Stimulated activated CD8-positive, alpha-beta memory T cell treated with anti-CD3 and anti-CD28 coated beads, Interleukin-4, amount 100 ng/mL, for 24 hours (primary cell): ENCODE results near the gene UBE3D.

Experiments used
- DNase-seq: peaks from one replicate; pipeline ENCODE4 v3.0.0-alpha.2; 2020; ENCODE audit warnings: low read depth

Gene UBE3D, protein sequence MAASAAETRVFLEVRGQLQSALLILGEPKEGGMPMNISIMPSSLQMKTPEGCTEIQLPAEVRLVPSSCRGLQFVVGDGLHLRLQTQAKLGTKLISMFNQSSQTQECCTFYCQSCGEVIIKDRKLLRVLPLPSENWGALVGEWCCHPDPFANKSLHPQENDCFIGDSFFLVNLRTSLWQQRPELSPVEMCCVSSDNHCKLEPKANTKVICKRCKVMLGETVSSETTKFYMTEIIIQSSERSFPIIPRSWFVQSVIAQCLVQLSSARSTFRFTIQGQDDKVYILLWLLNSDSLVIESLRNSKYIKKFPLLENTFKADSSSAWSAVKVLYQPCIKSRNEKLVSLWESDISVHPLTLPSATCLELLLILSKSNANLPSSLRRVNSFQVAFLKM

DNA sequence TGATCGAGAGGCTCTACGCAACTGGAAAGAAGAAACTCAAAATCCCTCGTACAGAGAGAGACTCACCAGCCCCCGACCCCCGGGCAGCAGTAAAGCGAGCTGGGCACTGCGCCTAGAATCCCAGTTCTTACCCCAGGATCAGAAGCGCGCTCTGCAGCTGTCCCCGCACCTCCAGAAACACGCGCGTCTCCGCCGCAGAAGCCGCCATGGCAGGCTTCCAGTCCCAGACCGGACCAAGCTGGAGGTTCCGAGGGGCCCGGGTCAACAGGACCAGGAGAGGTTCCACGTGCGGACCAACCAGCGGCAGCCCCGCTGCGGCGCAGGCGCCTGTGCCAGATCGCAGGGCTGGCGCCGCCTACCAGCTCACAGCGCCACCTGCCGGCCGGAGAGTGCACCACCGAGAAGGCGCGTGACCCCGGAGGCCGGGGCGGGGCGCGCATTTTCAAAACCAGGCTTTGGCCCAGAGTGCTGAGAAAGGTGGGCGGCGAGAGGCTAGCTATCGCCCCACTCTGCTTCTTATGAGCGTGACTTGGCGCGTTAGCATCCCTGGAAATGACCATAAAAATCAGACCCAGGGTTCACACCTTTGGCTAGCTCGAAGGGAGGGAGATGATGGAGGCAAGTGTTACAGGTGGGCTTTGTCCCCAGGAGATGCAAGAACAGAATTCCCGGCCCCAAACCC lies at the start of gene UBE3D:
TSS of gene UBE3D (minus strand) at position 331 of the 682 bp plus-strand sequence. CDS start at position 208, 123 bp downstream.
- DNase-seq = peak; percentile 92

DNA sequence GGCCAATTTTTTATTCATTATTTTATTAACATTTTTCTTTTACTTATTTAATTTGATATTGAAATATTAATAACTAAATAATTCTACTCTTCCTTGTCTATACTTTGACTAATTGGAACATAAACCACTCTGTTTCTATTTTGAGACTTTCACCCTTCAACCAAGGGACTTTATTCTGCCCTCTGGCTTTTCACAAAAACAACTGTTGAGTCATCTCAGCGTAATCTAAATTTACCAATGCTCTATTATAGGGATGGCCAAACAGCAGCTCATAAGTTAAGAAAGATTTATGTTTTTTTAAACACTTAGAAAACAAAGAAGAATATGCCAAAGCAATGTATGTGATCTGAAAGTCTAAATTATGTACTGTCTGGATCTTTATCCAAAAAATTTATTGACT lies 48.5 kb upstream of the UBE3D start:
- no peak for DNase-seq

DNA sequence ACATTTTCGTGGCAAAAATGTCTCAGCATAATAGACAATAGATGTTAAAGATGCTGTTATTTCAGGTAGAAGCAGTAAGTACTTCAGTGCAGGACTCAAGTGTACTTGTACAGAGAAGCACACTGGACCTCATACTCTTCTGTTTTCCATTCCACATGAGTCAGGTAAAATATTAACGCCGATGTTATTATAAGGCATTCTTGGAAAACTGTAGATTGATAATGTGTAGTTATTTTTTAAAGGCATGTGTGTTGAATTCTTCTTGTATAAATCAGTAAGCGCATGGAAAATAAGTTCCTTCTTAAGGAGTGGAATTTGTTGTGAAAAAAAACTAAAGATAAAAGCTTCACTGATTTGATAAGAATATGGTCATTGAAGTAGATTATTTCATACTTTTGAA lies 47.6 kb upstream of the UBE3D start:
- DNase-seq = no peak

DNA sequence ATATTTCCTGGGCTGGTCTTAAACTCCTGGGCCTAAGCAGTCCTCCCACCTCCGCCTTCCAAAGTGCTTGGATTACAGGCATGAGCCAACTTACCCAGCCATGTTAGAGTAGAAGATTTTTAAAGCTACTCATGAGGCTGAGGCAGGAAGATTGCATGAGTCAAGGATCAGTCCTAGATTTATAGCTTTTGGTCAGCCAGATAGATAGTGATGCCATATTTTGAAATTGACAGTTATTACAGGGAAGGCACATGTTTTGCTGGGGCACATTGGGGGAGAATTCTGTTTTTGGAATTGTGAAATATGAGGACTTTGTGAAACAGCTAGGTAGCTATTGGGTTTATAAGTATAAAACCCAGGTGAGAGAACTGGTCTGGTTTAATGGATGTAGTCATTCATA lies 42.7 kb upstream of the UBE3D start:
- no peak for DNase-seq

DNA sequence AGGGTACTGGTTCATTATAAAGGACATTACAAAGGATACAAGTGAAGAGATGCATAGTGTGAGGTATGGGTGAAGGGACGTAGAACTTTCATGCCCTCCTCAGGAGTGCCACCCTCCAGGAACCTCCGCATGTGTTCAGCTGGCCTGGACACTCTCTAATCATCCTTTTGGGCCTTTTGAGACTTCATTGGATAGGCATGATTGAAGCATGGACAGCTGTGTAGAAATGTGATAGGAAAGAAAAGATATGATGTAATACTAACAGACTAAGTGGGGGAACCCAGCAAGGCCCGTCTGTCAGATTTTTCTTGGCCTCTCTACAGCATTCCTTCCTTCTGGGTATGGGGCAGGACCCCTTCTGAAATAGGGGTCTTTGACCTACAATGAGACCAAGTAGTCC lies 32.9 kb upstream of the UBE3D start:
- no peak for DNase-seq

DNA sequence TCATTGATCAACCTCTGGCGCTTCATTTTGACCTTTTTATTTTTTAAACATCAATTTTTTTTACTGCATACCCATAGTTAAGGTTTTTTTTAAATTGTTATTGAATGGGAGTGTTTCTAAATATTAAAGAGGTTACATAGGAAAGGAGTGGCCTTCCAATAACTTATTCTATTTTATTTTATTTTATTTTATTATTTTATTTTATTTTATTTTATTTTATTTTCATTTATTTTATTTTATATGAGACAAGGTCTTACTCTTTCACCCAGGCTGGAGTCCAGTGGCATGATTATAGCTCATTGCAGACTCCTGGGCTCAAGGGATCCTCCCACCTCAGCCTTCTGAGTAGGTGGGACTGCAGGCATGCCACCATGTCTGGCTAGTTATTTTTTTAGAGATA lies 32.0 kb upstream of the UBE3D start:
- DNase-seq = no peak

DNA sequence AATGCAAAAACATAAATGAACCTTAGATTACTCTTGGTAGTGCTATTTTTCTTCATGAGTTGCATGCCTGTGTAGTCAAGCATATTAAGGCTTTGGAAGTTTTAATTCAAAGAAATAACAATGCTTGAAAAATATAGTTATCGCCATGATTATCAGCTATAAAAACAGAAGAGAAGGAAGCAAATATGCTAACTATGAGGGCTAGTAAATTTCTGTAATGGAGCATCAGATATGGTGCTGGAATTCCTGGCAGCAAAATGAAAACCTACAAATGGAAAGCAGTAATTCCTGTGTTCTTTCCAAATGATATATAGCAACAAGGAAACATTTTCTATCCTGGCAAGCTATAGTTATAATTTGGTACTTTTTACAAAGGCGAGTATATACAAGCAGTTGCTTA lies 31.6 kb upstream of the UBE3D start:
- DNase-seq = no peak

DNA sequence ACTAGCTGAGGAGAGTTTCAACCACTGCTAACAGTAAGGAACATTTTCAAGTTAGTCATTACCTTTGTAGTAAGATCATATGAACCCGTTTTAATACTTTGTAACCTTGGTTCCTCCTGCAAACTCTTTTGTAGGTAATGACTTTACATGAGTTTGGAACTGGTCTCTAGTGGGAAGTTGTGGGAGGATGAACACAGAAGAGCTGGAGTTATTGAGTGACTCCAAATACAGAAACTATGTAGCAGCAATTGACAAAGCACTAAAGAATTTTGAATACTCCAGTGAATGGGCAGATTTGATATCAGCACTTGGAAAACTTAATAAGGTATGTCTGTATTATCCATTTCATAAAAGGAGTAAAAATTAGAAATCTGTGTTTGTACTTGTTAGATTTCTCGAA lies 31.1 kb upstream of the UBE3D start:
- no peak for DNase-seq

DNA sequence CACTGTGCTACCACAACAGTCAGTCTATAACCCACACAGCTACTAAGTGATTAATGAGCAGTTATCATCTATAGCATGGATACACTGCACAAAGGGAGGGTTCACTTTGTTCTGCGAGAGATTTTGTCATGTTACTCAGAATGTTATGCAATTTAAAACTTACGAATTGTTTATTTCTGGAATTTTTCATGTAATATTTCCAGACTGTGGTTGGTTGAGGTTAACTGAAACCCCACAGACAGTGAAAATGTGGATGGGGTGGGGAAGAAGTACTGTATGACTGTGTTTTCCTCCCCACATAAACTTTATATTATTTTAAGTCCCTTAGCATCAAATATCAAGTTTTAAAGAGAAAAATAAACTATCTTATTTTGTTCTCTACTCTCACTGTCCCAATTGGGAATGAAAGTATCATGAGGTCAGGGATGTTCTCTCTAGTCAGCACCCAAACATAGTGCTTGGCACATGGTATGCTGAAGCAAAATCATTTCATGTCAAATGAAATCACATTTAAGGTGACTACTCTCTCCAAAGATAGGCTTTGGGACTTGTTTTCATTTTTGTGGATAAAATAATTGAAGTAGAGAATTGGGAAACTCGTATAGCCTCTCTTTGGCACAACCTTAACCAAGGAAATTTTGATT lies 27.2 kb upstream of the UBE3D start:
- no peak for DNase-seq

DNA sequence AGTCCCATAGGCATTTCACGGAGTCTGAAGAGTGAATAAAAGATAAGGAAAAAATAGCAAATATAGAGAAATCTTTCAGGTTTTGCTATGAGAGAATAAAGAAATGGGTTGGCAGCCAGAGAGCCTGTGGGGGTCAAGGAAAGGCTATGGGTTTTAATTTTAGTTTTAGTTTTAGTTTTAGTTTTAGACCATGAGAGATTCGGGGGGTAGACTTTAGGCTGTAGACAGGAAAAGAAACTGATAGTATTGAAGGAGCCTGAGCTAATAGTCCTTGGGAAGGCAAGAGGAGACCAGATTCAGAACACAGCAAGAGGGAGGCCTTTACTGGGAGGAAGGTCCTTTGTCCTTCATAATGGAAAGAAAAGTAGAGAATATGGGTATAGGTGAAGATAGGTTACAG lies 21.1 kb upstream of the UBE3D start:
- no peak for DNase-seq

DNA sequence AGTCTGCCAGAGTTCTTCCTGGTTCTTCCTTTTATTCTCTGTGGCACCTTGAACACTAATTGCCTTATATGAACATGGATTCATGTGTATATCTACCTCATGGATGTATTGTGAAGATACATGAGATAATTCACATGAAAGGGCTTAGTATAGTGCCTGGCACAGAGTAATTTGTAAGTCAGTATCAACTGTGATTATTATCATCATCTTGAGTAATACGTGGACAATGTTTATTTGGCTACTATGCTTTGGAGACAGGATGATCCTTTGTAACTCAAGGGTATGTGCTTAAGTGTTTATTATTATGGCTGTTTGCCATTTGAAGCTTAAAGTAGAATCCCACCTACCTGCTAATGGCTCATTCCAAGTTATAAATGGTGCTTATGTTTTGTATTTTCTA lies 17.8 kb upstream of the UBE3D start:
- DNase-seq = no peak

DNA sequence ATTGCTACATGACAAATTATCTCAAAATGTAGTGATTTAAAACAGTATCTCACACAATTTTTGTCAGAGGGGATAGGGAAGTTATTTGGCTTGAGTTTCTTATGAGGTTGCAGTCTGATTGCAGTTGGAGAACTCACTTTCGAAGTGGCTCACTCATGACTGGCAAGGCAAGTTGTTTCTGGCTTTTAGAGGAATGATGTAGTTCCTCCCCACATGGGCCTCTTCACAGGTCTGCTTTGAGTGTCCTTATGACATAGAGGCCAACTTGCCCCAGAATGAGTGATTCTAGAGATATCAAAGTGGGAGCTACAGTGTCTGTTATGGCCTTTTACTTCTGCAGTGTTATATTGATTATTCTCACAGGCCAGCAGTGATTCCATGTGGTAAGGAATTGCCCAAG lies 8.0 kb upstream of the UBE3D start:
- DNase-seq = no peak

DNA sequence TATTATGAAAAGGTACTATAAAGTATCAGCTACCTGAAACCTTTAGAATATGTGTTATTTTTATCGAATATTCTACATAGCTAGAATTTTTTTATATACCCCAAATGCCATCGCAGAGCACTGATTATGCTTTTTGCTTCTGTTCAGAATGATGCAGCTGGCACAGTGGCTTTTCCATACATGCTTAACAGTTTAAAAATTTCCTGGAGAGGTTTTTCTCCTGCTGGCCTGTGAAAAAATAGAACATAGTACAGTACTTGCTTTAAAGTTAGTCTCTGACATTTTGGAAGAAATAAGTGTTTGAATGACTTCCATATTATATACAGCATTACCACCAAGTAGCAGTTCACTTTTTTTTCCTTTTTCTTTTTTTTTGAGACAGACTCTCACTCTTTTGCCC lies 7.1 kb upstream of the UBE3D start:
- no peak for DNase-seq

DNA sequence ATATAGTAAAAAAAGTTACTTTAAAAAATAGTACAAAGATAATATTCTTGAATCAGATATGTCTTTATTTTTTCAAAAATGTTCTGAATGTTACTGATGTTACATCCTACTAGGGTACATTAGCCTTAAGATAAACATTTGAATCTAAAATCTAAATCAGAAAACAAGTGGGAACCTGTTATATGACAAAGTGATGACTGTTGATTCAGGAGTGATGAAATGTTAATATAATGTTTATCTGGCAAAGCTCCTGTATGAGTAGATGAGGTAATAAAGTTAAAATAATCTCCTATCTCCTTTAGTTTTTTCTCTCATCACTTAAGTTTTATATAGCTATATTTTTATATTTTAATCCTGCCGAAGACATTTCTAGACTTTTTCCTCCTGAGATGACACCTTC lies 6.1 kb upstream of the UBE3D start:
- DNase-seq = no peak

DNA sequence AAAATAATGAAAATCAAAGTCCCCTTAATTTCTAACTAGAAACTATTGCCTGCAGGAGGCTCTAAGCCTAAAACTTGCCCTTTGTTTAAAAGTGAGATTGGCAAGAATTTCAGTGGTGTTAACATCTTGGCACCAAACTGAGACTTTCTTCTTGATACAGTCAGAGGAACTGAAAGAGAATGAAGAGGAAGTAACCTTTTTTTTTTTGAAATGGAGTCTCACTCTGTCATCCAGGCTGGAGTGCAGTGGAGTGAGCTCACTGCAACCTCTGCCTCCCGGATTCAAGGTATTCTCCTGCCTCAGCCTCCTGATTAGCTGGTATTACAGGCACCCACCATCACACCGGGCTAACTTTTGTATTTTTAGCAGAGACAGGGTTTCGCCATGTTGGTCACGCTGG lies 5.4 kb upstream of the UBE3D start:
- DNase-seq = no peak

DNA sequence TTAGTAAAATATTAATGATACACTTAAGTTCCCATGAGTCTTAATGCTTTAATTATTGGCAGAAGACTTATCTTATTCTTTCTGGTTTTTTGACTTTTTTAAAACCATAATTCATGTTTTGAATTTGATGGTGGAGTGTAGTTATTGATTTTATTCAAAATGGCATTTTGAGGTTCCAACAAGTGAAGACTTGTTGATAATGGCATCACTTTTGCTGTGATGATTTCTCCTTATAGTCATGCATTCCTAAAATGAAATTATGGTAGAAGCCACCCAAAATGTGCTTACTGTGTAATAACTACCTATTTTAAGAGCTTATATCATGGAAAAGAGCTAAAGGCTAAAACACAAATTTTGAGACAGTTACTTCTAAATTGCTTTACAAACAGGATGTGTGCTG lies 4.0 kb upstream of the UBE3D start:
- DNase-seq = no peak

DNA sequence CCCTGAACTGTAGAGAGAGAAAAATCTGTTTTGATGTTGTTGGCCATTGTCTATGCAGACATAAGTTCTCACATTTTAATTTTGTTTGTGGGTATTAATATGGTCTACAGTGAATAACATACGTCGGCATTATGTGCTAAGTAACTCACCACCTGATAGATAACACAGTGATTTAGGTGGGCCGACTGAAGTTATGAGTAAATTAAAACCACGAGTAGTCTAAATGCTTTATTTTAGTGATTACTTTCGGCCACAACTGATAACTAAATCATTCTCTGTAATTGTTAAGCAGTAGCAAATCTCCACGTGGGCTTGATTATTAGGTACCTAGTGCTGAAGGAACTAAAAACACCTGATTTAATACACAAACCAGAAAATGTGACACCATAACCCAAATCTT lies 3.0 kb upstream of the UBE3D start:
- DNase-seq = no peak

DNA sequence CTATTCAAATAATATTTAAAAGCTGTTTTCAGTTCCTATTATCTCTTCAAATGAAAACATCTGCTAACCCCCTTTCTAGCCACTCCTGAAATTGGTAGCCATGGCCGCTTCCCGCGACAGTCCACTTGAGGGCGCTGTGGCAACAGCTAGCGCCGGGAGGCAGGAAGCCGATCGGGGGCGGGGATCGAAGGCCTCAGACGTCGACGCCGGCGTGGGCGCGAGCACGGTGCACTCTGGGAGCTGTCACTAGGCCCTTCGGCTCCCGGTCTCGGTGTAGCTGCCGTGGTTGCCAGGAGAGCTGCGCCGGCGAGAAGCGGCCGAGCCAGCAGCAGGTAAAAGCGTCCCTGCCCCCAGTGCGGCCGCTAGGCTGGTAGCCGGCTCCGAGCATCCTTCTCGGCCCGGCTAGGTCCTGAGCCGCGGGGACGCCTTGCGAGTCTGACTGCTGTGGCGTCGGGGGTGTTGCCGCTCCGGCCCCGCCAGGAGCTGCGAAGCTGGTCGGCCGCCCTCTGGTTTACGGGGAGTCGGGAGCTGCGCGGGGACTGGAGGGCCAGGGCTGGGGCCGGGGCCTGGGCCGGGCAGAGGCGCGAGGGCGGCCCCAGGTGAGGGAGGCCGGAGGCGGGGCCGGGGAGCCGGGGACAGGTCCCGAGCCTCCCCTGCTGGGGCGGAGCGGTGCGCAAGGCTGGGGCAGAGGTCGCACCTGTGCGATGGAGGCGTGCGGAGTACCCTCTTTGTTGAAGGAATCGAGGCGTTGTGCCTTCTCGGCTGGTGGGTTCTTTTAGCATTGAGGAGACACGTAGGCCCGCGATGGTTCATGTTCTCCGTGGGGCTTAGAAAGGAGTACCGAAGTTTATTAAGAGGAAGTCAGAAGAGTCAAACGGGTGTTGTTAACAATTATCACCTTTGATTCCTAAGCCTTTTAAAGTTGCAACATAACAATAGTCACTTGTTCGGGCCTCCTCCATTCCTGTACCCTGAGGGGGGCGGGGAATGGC lies 2.1 kb upstream of the UBE3D start, which contains the start of gene DOP1A:
TSS of gene DOP1A (plus strand) at position 224 of the 992 bp plus-strand sequence. CDS start 29,307 bp downstream, outside the sequence.
- DNase-seq = peak; percentile 98

DNA sequence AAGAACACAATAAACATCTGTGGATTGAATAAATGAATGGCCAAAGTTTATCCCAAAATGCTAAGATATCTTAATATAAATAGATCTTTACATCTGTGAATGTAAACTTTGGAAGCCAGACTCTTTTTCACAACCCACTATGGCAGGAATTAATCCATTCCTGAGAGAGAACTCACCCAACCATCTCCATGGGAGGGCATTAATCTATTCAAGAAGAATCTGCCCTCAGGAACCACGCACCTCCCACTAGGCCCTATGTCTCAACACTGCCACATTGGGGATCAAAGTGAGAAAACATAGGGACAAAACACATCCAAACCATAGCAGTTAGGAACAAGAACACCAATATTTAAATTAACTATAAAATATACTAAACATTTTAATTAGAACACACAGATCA lies 3.4 kb downstream of the UBE3D start:
- DNase-seq = no peak

DNA sequence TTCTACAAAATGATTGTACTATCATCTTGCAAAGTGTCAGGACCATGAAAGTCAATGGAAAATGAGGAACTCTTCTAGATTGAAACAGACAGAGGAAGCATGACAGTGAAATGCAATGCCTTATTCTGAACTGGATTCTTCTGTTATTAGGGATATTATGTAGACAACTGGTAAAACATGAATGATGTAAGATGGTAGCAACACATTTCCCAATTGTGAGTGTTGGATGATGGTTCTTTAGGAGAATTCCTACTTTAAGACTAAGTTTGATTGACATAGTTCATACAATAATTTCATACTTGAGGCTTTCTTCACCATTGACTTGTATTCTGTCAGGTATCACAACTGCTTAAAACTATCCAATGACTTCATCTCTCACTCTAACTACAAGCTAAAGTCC lies 4.5 kb downstream of the UBE3D start:
- no peak for DNase-seq

DNA sequence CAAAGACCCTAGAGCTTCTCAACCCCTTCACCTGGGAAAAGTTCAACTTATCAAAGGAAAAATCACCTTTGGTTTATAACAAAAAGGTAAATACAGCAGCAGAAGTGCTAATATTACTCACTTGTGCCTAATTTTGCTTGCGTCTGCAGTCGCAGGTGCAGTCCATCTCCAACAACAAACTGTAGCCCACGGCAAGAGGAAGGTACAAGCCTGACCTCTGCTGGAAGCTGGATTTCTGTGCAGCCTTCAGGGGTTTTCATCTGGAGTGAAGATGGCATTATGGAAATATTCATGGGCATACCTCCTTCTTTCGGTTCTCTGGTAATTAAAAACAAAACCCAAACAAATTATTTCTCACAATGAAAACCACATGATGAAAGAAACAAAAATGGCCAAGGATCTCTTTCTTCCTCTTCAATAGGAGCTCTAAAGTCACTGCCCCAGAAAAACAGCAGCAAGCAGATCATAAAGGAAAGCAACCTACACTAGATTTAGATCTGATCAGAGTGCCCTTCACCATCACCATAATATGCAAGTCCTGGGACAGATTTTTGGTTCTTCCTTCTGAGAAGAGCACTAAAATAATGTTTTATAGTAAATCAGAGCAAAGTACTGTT lies 7.8 kb downstream of the UBE3D start:
- no peak for DNase-seq
